Right atrium auricular region (tissue), 2 donors: ENCODE measurements around the gene SLIT1. TPM values are rescaled to one million over a fixed set of nuclear protein-coding genes. Genes with fewer than 3 reads are reported as not detected.

Experiments
- DNase-seq: peaks from one replicate; pipeline ENCODE4 v3.0.0-alpha.2; 2019; ENCODE audit warnings: low spot score
- H3K27ac ChIP-seq, 2 donors: fragments of 200-600 bp; sonication (generic); 1 replicate in 1 of 2; 2 replicates in 1 of 2; pipeline ENCODE4 v1.5.1; 2016 to 2019
- H3K27me3 ChIP-seq, 2 donors: fragments of 200-600 bp; sonication (generic); one replicate each; pipeline versions ENCODE4 v1.5.1 to v1.6.0; 2017 to 2019
- H3K36me3 ChIP-seq: fragments of 200-600 bp; sonication (generic); one replicate; pipeline ENCODE4 v1.5.1; 2016
- H3K4me1 ChIP-seq, 2 donors: fragments of 200-600 bp; sonication (generic); one replicate each; pipeline versions ENCODE4 v1.5.1 to v1.6.0; 2017 to 2019
- H3K4me3 ChIP-seq, 2 donors: fragments of 200-600 bp; sonication (generic); 1 replicate in 1 of 2; 2 replicates in 1 of 2; pipeline ENCODE4 v1.5.1; 2017 to 2019; ENCODE audit warnings: mild to moderate bottlenecking in 1 of 2, moderate library complexity in 1 of 2
- H3K9me3 ChIP-seq, 2 donors: fragments of 200-600 bp; sonication (generic); one replicate each; pipeline ENCODE4 v1.5.1; 2019
- CTCF ChIP-seq, 2 donors: fragments of 200-600 bp; sonication (generic); IDR thresholded peaks; one replicate each; pipeline ENCODE4 v1.5.1; 2019; ENCODE audit warnings: antibody characterized with exemption in 2 of 2
- total RNA-seq, 2 donors: library from RNA; depleted of rRNA; stranded (reverse); fragments of >200 nt; gene quantifications; one replicate each; pipeline ENCODE4 v1.1.0, GENCODE V29; 2016

SLIT1 gene
- total RNA-seq, 2 donors from 2014 or later: not detected

- no peaks in the 10 kb centered on the region for H3K27me3 ChIP-seq
- H3K27ac ChIP-seq: peak overlapping the region; percentile 42 to 70
- TF ChIP-seq CTCF (IDR thresholded peaks at IDR 0.05): no peak
- H3K4me1 ChIP-seq: peaks cover 0 to 23% of the 10 kb centered on the region in 2 donors
- peak; percentile 60 for DNase-seq
- no peaks in the 10 kb centered on the region for H3K9me3 ChIP-seq
- no peaks in the 10 kb centered on the region for H3K36me3 ChIP-seq
- no peak overlapping the region for H3K4me3 ChIP-seq
Observed at GRCh38 chr10:97096261-97097083, 89.3 kb downstream of the SLIT1 start.

GRCh38 chr10:97095701-97096260 lies 90.0 kb downstream of the SLIT1 start:
- H3K27me3 ChIP-seq: no peaks in the 10 kb centered on the region
- TF ChIP-seq CTCF (IDR thresholded peaks at IDR 0.05): no peak
- H3K9me3 ChIP-seq: no peaks in the 10 kb centered on the region
- H3K4me1 ChIP-seq: peaks cover 0 to 23% of the 10 kb centered on the region in 2 donors
- DNase-seq: no peak
- H3K4me3 ChIP-seq: no peak overlapping the region
- H3K27ac ChIP-seq: peak overlapping the region; percentile 42 to 70
- H3K36me3 ChIP-seq: no peaks in the 10 kb centered on the region

- TF ChIP-seq CTCF (IDR thresholded peaks at IDR 0.05): no peak
- no peaks in the 10 kb centered on the region for H3K36me3 ChIP-seq
- no peak overlapping the region for H3K27ac ChIP-seq
- no peaks in the 10 kb centered on the region for H3K9me3 ChIP-seq
- DNase-seq: no peak
- H3K4me1 ChIP-seq: peaks cover 0 to 13% of the 10 kb centered on the region in 2 donors
- no peaks in the 10 kb centered on the region for H3K27me3 ChIP-seq
- H3K4me3 ChIP-seq: no peak overlapping the region
Observed at GRCh38 chr10:97090644-97091043, 95.1 kb downstream of the SLIT1 start.

- Histone ChIP-seq H3K4me1 (peaks cover 0 to 7% of the 10 kb centered on the region in 2 donors), H3K9me3 (no peaks in the 10 kb centered on the region), H3K27ac (no peak overlapping the region), H3K27me3 (no peaks in the 10 kb centered on the region), H3K36me3 (no peaks in the 10 kb centered on the region), H3K4me3 (no peak overlapping the region)
- TF ChIP-seq CTCF (IDR thresholded peaks at IDR 0.05): no peak
- no peak for DNase-seq
Observed at GRCh38 chr10:97090035-97090434, 95.7 kb downstream of the SLIT1 start.

GRCh38 chr10:97089209-97089870 lies 96.4 kb downstream of the SLIT1 start:
- Histone ChIP-seq H3K27me3 (no peaks in the 10 kb centered on the region), H3K9me3 (no peaks in the 10 kb centered on the region), H3K4me1 (peaks cover 0 to 5% of the 10 kb centered on the region in 2 donors), H3K36me3 (no peaks in the 10 kb centered on the region), H3K4me3 (no peak overlapping the region), H3K27ac (no peak overlapping the region)
- no peak for DNase-seq
- no peak for TF ChIP-seq CTCF (IDR thresholded peaks at IDR 0.05)
